Erythroblast (primary cell): ENCODE data around the gene AFF3.

Source experiments
- DNase-seq, 2 experiments: peaks; one replicate each; lab custom pipeline; 2025; lab: John Stamatoyannopoulos, UW
- GATA1 ChIP-seq: IDR thresholded peaks from 2 replicates; pipeline ENCODE4 v1.6.1; 2011; ENCODE audit warnings: low read depth, mild to moderate bottlenecking, control low read depth, low read length, moderate library complexity
- POLR2A ChIP-seq: IDR thresholded peaks from 2 replicates; pipeline ENCODE4 v1.6.1; 2011; ENCODE audit warnings: mild to moderate bottlenecking, low read length

The AFF3 gene

DNA sequence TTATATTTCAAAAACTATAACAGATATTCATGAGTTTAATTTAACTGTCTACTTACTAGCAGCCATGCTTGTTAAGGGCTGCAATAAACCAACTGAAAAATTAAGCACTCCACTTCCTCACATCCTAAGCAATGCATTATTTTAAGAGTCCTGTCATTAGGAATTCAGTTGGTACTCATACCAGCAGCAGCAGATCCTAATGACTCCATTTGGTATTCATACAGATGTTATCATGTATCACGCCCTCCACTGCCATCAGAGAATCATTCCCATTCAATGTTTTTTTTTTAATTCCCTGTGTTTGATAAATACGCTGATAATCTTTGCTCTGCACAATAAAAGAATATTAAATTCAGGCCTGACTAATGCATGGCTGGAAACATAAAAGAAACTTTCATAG, 236.8 kb downstream of the AFF3 start:
- TF ChIP-seq POLR2A (no peak), GATA1 (no peak)
- no peak for DNase-seq

DNA sequence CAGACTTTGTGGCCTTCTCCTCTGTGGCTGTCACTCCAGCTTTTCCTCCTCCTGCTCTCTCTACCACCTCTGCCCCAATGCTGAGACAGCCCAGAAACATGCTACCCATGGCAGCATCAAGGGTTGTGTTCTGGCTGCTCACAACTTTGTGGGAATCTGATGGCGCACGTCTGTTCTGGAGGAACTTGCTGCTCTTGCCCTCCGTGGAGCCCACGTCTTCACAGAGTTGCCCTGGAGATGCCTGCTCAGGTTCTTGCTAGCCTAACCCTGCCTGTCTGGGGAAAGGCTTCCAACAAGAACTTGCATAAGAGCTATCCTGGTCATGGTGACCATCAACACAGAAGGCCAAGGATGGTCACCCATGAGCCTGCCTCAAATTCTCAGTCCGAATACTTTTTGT, 237.4 kb downstream of the AFF3 start:
- no peak for DNase-seq

DNA sequence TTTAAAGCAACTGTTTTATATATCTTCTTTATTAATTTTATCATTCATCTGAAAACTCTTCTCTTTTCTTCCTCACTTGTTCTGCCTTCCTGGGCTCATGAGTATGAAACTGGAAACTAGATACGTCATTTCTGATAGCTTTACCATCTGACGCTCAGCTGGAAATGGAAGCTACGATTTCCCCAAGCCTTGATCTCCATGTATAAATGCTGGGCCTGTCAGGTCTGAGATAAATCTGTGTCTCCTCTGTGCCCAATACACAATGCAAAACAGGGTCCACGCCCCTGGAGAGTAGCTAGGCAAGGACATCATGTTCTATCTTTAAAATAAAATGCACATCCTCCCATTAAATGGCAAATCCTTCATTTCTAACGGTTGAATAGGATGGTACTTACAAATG, 238.4 kb downstream of the AFF3 start:
- no peak for DNase-seq
- TF ChIP-seq GATA1 (no peak), POLR2A (no peak)

More for the DNA sequence above, 237.4 kb downstream of the AFF3 start:
- TF ChIP-seq POLR2A: no peak
- no peak for TF ChIP-seq GATA1

DNA sequence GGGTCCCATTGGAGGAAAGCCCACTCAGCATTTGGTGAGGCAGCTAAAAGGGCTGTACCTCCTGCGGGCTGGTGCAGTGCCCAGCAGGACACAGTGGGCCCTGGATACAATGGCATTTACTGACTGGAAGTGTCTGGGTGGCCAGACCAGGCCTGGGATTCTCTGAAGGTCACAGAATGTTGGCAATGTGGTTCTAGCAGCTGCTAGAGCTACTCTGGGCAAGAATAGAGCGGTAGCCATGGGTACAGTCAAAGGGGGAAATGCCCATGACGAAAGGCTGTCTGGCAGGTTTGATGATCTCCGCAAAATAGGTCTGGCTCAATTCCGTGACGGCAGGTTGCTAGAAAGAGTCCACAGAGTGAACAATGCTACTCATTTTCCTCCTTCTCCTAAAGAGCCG, 241.8 kb downstream of the AFF3 start:
- no peak for DNase-seq

DNA sequence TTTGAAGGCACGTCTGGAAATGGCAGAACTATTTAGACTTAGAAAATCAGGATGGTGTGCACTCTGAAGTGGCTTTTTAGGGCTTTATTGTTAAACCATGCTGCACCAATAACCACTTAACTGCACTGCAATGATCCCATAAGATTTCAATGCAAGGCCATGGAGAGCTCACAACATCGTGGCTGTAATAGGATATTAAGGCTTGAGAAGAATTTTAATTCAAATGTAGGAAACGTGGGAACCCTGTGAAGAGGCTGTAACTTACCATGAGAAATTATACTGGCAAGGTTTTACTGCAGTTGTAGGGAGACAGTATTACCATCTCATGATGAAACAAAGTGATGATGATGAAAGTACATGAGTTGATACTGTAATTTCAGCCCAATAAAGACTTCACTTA, 242.5 kb downstream of the AFF3 start:
- no peak for DNase-seq
- TF ChIP-seq POLR2A (no peak), GATA1 (no peak)

More for the DNA sequence above, 241.8 kb downstream of the AFF3 start:
- no peak for TF ChIP-seq GATA1
- no peak for TF ChIP-seq POLR2A

DNA sequence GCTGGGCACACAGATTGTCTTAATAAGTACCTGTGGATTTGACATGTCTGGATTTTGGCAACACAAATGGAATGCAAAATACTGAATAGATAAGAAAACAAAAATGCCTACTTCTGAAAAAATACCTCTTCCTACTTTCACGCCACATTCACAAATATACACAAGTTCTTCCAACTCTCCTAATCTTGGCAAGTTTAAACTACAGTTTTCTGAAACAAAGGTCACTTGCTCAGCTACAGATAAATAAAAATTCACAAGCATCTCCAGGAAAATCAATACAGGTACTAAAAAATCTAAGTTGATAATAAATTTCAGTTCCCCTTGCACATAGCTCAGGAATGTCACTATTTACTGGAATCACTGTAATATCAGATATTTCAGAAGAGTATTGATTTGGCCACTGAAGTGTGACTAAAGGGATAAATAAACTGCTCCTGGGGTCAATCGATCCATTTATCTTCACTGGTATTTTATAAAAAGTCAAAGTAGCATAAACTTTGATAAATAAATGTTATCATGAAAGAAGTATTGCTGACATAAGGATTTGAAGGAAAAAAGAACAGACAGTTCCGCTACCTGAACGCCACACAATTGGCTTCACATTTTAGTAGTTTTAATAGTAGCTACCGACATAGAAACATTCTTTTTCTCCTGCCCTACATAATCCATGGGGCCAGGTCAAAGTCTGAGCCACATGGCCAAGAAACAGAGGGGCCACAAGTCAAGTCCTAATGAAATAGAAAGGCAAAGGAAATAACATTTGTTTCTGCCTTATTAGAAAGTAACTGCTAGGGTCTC, 243.1 kb downstream of the AFF3 start:
- TF ChIP-seq GATA1 (no peak), POLR2A (no peak)
- no peak for DNase-seq

DNA sequence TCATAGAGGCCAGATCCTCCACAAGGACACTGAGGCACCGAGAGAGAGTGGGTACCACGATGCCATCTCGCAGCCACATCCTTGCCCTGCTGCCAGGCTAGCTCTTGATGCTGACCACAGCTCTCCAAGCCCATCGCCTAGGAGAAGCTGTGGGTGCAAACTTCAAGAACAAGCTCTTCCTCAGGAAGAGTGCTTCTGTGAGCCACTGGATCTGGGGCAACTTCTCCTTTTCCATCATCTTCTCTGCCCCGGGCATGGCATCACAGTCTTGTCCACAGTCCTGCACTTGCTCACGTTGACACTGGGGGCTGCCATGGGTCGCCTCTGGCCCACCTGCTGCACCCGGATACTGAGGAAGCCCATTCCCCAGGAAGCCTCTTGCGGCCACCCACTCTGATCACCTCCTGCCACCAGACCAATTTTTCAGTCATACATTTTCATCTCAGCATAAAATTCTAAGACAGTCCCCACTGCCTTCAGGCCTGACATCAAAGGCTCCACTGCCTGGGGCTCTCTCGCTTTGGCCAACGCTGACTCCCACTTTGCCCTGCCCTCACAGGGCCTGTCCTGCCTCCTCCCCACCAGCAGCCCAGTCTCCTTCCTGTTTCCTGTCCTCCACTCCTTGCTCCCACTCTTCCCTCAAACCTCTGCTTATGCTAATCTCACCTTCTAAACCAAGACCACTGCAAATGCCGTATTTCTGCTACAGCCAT, 243.9 kb downstream of the AFF3 start:
- DNase-seq: no peak
- TF ChIP-seq POLR2A (no peak), GATA1 (no peak)

DNA sequence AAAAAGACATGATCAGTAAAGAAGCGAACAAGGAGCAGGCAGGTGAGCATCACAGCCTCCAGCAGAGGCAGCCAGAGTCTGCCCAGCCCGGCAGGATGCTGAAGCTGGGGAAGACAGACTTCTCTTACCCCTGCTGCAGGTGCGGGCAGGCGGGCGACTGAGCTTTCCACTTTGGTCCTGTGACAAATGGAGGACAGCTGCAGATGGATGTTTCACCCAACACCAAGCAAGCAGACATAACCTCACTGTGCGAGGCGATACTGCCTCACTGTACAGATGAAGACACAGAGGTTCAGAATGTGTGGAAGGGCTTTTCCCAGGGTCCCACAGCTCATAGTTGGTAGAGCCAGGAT, 251.0 kb downstream of the AFF3 start:
- DNase-seq: no peak
- no peak for TF ChIP-seq POLR2A
- no peak for TF ChIP-seq GATA1

DNA sequence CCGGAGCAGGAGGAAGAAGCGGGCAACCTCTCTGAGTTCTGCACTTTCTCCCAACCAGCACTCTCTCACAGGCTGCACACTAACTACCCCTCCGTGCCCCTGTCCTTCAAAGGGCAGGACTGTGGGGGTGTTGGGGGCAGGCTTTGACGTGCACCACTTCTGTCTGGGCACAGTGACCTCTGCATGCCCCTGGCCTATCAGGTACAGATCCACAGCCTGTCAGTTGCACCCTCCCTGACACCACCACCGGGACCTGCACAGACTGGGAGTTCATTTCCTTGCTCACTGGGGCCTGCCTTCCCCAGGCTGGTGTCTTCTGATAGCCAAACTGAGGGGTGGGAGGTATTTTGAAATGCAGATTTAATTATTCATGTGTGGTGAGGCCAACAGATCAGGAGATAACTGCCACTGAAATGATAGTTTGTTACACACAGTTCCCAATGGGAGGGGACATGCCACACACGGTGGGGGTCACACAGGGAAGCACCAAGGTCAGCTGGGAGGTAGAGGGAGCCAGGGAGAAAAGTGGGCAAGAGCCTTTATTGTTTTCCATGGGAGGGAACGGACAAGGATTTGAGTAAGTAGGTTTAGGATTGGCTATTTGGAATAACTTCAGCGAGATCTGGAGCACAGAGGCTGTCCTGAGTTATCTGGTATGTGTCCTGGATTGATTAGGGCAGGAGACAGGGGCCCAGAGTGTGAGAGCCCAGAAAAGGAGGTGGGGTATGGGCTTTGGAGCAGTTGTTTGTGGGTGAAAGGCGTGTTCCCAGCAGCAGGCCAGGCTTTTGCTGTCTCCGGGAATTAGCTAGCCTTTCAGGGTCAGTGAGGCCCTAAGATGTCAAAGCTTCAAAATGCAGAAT, 251.6 kb downstream of the AFF3 start:
- TF ChIP-seq POLR2A (no peak), GATA1 (no peak)
- DNase-seq: no peak

DNA sequence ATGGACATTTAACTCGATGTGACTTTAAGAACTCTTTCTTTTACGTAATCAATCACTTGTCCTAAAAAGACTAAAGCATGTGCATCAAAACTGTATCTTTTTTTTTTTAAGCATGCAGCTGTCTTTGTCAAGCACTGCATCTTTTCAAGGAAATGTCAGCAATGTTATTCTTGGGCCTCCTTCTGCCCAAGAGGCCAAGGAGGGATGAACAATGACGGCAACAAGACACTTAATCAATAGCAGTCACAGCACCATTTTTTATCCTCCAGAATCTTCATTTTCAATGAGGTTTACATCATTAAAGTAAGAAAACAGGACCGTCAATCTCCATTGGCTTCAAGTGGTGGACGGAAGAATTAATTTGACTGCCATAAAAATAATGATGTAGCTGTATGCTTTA, 253.8 kb downstream of the AFF3 start:
- TF ChIP-seq POLR2A (no peak), GATA1 (no peak)
- DNase-seq: no peak

DNA sequence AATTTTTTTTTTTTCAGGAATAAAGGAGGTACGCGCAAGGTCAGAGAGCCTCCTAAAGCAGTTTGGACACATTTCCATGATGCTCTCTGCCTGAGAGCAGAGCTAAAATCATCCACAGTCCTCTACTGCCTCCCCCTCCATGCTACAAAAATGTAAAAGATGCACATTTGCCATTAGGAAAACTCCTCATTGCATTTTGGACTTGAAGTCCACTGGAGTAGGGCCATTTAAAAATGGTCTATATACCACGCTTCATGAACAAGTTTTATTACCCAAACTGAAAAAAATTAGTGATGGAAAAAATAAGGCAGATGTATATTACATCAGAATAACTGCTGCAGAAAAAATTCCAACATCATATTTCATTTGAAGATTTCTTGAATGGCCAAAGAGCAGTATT, 256.0 kb downstream of the AFF3 start:
- TF ChIP-seq GATA1: no peak
- TF ChIP-seq POLR2A: no peak
- DNase-seq: no peak

DNA sequence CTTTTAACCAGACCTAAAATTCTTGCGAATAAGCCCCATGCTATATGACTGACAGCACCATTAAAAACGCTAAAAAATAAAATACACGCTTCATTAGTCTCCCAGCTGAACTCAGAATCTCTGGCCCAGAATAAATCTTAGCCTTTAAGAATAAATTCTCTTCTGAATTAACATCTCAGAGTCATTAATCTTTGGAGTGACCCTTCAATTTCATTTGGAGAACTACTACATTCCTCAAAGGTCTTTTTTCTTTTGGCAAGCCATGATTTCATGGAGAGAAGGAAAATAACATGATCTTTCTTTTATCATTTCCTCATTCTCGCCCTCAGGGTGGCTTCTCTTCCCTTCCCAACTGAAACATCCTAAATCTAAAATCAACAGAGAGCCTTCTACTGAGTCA, 259.0 kb downstream of the AFF3 start:
- TF ChIP-seq GATA1 (no peak), POLR2A (no peak)
- no peak for DNase-seq

DNA sequence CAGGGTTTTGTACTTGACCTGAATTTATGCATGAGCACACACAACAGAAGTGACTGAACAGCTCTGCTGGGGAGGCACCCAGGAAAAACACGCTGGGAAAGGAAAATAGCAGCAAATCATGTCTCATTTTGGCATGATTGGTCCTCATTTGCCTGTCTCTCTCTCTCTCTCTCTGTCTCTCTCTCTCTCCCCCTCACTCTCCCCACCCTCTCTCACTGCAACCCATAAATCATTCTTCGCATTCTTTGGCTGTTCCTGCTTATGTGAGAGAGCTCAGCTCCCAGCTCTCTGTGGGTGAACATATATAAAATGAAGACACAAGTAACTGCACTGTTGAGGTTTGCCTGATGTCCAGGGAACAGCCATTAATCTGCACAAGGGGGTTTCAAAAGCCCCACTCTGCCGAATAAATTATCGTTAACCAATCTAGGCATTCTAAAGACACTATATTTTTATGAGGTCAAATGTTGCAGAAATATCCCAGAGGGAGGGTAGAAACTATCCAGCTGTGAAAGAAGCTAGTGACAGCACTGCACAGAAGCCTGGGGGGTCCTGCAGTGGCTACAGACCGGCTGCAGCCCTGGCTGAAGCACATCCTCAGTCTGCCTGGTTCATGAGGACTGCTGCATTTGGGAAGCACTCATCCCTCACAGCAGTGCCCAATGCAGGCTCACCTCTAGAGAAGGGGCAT, 260.3 kb downstream of the AFF3 start:
- no peak for DNase-seq
- TF ChIP-seq GATA1: no peak
- no peak for TF ChIP-seq POLR2A

DNA sequence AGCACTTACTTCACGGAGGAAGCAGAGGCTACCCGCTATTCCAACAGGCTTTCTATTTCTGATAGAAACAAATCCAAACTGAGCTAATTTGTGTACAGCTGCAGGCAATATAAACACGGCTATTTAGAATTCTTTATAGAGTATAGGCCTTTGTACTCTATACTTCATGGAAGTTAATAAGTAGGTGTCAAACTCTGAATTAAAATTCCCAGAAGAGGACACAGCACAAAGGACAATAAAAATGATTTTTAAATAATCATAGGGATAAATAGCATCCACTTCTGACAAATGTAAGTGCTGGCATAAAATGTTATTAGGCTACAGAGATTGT, 261.5 kb downstream of the AFF3 start:
- TF ChIP-seq GATA1 (no peak), POLR2A (no peak)

More for the DNA sequence above, 261.5 kb downstream of the AFF3 start:
- DNase-seq: no peak
